Activated CD4-positive, alpha-beta memory T cell treated with anti-CD3 and anti-CD28 coated beads for 36 hours (primary cell): ENCODE measurements around the gene PRSS1. TPM values are rescaled to one million over a fixed set of nuclear protein-coding genes. Genes with fewer than 3 reads are reported as not detected.

Experiments used
- CTCF ChIA-PET: fragments of 350-600 bp; sonication (Branson Sonifier 250); formaldehyde crosslinking; loops from one replicate; lab custom pipeline; 2021; ENCODE audit warnings: antibody characterized with exemption, inconsistent platforms; lab: Charles Lee
- POLR2A ChIA-PET: fragments of 350-600 bp; sonication (Branson Sonifier 250); formaldehyde crosslinking; loops from one replicate; lab custom pipeline; 2021; ENCODE audit warnings: antibody characterized with exemption; lab: Charles Lee
- DNase-seq: peaks from one replicate; pipeline ENCODE4 v3.0.0-alpha.2; 2020
- H3K27ac Mint-ChIP-seq: one replicate; pipeline ENCODE4 v1.8.0; 2021; ENCODE audit warnings: mixed read lengths
- H3K27me3 Mint-ChIP-seq: one replicate; pipeline ENCODE4 v1.8.0; 2021; ENCODE audit warnings: mixed read lengths
- H3K36me3 Mint-ChIP-seq: one replicate; pipeline ENCODE4 v1.8.0; 2021; ENCODE audit warnings: mixed read lengths
- H3K4me1 Mint-ChIP-seq: one replicate; pipeline ENCODE4 v1.8.0; 2021; ENCODE audit warnings: low read depth, mixed read lengths
- H3K4me3 Mint-ChIP-seq: one replicate; pipeline ENCODE4 v1.8.0; 2021; ENCODE audit warnings: mild to moderate bottlenecking, mixed read lengths
- H3K9me3 Mint-ChIP-seq: one replicate; pipeline ENCODE4 v1.8.0; 2021; ENCODE audit warnings: mixed read lengths
- intact Hi-C: fragments of 100-400 bp; cut with micrococcal nuclease; formaldehyde crosslinking; loops from one replicate; pipeline ENCODE4 v1.15.1; 2023
- total RNA-seq, 2 experiments: library from RNA; stranded (reverse); gene quantifications; one replicate each; pipeline ENCODE4 v1.2.3, GENCODE V29; 2021

Gene PRSS1
- total RNA-seq, 2 experiments from 2014 or later, result not detected

- Mint-ChIP-seq H3K4me1 (peaks cover 32% of the 10 kb centered on the region), H3K4me3 (peak overlapping the region; percentile 92), H3K27ac (peak overlapping the region; percentile 100), H3K27me3 (no peaks in the 10 kb centered on the region), H3K9me3 (no peaks in the 10 kb centered on the region), H3K36me3 (peaks cover 69% of the 10 kb centered on the region)
- POLR2A ChIA-PET, result interaction anchor here (0.7 to 17.9 kb wide), 5 partner anchors 8 to 491 kb away, joined by 3 to 517 read pairs (median 3); no protein-coding TSS in a partner anchor
- DNase-seq, result peak; percentile 26
- intact Hi-C loops, result loop anchor here (1.0 kb wide), 1 partner anchor 8 kb away; no protein-coding TSS in a partner anchor
- CTCF ChIA-PET, result interaction anchor here (0.7 to 20.0 kb wide), 2 partner anchors 20 to 182 kb away, joined by 3 to 390 read pairs; no protein-coding TSS in a partner anchor
Observed at GRCh38 chr7:142790056-142790455, 40.8 kb downstream of the PRSS1 start.

DNA sequence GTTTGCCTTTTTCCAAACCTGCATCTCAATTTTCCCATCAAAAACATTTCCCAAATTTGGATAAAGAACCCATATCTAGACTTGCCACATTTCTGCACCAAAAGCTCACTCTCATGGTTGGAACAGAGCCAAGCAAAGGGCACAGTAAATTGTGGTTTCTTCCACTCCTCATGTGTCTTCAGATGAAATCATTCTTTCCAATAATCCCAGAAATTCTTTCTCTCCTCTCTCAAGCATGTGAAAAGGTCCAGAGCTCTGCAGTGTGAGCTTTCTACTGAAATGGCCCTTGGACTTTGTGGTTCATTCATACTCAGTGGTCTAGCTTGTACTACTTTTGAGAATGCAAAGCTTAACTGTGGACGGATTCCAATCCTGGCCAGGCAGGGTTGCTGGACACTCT lies 41.3 kb downstream of the PRSS1 start:
- POLR2A ChIA-PET, result interaction anchor here (1.0 to 17.9 kb wide), 3 partner anchors 7 to 171 kb away, joined by 3 to 517 read pairs (median 195); no protein-coding TSS in a partner anchor
- H3K27me3 Mint-ChIP-seq, result no peaks in the 10 kb centered on the region
- peak overlapping the region; percentile 100 for H3K27ac Mint-ChIP-seq
- no peak for DNase-seq
- H3K9me3 Mint-ChIP-seq, result no peaks in the 10 kb centered on the region
- peaks cover 35% of the 10 kb centered on the region for H3K4me1 Mint-ChIP-seq
- CTCF ChIA-PET, result interaction anchor here (0.7 to 20.0 kb wide), 2 partner anchors 20 to 182 kb away, joined by 3 to 390 read pairs; no protein-coding TSS in a partner anchor
- H3K36me3 Mint-ChIP-seq, result peaks cover 71% of the 10 kb centered on the region
- peak overlapping the region; percentile 92 for H3K4me3 Mint-ChIP-seq
- intact Hi-C loops, result loop anchor here (1.0 kb wide), 1 partner anchor 8 kb away; no protein-coding TSS in a partner anchor

DNA sequence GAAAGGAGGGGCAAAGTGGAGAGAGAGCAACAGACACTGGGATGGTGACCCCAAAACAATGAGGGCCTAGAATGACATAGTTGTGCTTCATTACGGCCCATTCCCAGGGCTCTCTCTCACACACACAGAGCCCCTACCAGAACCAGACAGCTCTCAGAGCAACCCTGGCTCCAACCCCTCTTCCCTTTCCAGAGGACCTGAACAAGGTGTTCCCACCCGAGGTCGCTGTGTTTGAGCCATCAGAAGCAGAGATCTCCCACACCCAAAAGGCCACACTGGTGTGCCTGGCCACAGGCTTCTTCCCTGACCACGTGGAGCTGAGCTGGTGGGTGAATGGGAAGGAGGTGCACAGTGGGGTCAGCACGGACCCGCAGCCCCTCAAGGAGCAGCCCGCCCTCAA lies 42.2 kb downstream of the PRSS1 start:
- peak; percentile 11 for DNase-seq
- ChIA-PET CTCF (interaction anchor here (20.0 kb wide), 1 partner anchor 19 kb away, joined by 390 read pairs; no protein-coding TSS in a partner anchor), POLR2A (interaction anchor here (17.9 kb wide), 1 partner anchor 17 kb away, joined by 517 read pairs; no protein-coding TSS in a partner anchor)
- peaks cover 78% of the 10 kb centered on the region for H3K36me3 Mint-ChIP-seq
- no peaks in the 10 kb centered on the region for H3K9me3 Mint-ChIP-seq
- H3K4me3 Mint-ChIP-seq, result peak overlapping the region; percentile 100
- H3K27me3 Mint-ChIP-seq, result no peaks in the 10 kb centered on the region
- peak overlapping the region; percentile 100 for H3K27ac Mint-ChIP-seq
- H3K4me1 Mint-ChIP-seq, result peaks cover 36% of the 10 kb centered on the region
- intact Hi-C loops, result no loop called here

GRCh38 chr7:142792129-142792528 lies 42.9 kb downstream of the PRSS1 start:
- Mint-ChIP-seq H3K4me1 (peaks cover 36% of the 10 kb centered on the region), H3K4me3 (peak overlapping the region; percentile 100), H3K9me3 (no peaks in the 10 kb centered on the region)

DNA sequence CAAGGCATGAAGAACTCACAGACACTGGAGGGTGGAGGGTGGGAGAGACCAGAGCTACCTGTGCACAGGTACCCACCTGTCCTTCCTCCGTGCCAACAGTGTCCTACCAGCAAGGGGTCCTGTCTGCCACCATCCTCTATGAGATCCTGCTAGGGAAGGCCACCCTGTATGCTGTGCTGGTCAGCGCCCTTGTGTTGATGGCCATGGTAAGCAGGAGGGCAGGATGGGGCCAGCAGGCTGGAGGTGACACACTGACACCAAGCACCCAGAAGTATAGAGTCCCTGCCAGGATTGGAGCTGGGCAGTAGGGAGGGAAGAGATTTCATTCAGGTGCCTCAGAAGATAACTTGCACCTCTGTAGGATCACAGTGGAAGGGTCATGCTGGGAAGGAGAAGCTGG lies 43.3 kb downstream of the PRSS1 start:
- no peak for DNase-seq
- POLR2A ChIA-PET, result interaction anchor here (17.9 kb wide), 1 partner anchor 16 kb away, joined by 517 read pairs; no protein-coding TSS in a partner anchor
- Mint-ChIP-seq H3K36me3 (peaks cover 79% of the 10 kb centered on the region), H3K9me3 (no peaks in the 10 kb centered on the region), H3K27ac (peak overlapping the region; percentile 100), H3K4me1 (peaks cover 36% of the 10 kb centered on the region), H3K4me3 (peak overlapping the region; percentile 100), H3K27me3 (no peaks in the 10 kb centered on the region)
- CTCF ChIA-PET, result interaction anchor here (0.7 to 20.0 kb wide), 2 partner anchors 9 to 18 kb away, joined by 3 to 390 read pairs; no protein-coding TSS in a partner anchor
- intact Hi-C loops, result no loop called here

More at GRCh38 chr7:142792129-142792528, 42.9 kb downstream of the PRSS1 start:
- Mint-ChIP-seq H3K36me3 (peaks cover 79% of the 10 kb centered on the region), H3K27ac (peak overlapping the region; percentile 100), H3K27me3 (no peaks in the 10 kb centered on the region)
- ChIA-PET POLR2A (interaction anchor here (17.9 kb wide), 1 partner anchor 16 kb away, joined by 517 read pairs; no protein-coding TSS in a partner anchor), CTCF (interaction anchor here (20.0 kb wide), 1 partner anchor 18 kb away, joined by 390 read pairs; no protein-coding TSS in a partner anchor)
- no peak for DNase-seq
- intact Hi-C loops, result no loop called here

GRCh38 chr7:142793156-142793555 lies 43.9 kb downstream of the PRSS1 start:
- ChIA-PET CTCF (interaction anchor here (0.7 to 20.0 kb wide), 2 partner anchors 10 to 17 kb away, joined by 3 to 390 read pairs; no protein-coding TSS in a partner anchor), POLR2A (interaction anchor here (17.9 kb wide), 1 partner anchor 15 kb away, joined by 517 read pairs; no protein-coding TSS in a partner anchor)
- no peaks in the 10 kb centered on the region for H3K27me3 Mint-ChIP-seq
- H3K36me3 Mint-ChIP-seq, result peaks cover 79% of the 10 kb centered on the region
- DNase-seq, result no peak
- H3K9me3 Mint-ChIP-seq, result no peaks in the 10 kb centered on the region
- intact Hi-C loops, result no loop called here
- peak overlapping the region; percentile 100 for H3K27ac Mint-ChIP-seq
- peak overlapping the region; percentile 100 for H3K4me3 Mint-ChIP-seq
- peaks cover 36% of the 10 kb centered on the region for H3K4me1 Mint-ChIP-seq

- H3K4me1 Mint-ChIP-seq, result peaks cover 52% of the 10 kb centered on the region
- H3K27ac Mint-ChIP-seq, result peak overlapping the region; percentile 100
- peak; percentile 78 for DNase-seq
- ChIA-PET CTCF (interaction anchor here (20.0 kb wide), 1 partner anchor 15 kb away, joined by 390 read pairs; no protein-coding TSS in a partner anchor), POLR2A (interaction anchor here (7.9 to 17.9 kb wide), 2 partner anchors 9 to 13 kb away, joined by 195 to 517 read pairs; no protein-coding TSS in a partner anchor)
- H3K36me3 Mint-ChIP-seq, result peaks cover 79% of the 10 kb centered on the region
- no peaks in the 10 kb centered on the region for H3K9me3 Mint-ChIP-seq
- no peaks in the 10 kb centered on the region for H3K27me3 Mint-ChIP-seq
- intact Hi-C loops, result loop anchor here (2.0 kb wide), 1 partner anchor 13 kb away; no protein-coding TSS in a partner anchor
- peak overlapping the region; percentile 100 for H3K4me3 Mint-ChIP-seq
Observed at GRCh38 chr7:142795339-142795863, 46.1 kb downstream of the PRSS1 start.

- no peaks in the 10 kb centered on the region for H3K27me3 Mint-ChIP-seq
- no peaks in the 10 kb centered on the region for H3K9me3 Mint-ChIP-seq
- intact Hi-C loops, result no loop called here
- ChIA-PET CTCF (interaction anchor here (3.5 to 20.0 kb wide), 3 partner anchors 8 to 14 kb away, joined by 17 to 390 read pairs (median 17); no protein-coding TSS in a partner anchor), POLR2A (interaction anchor here (0.6 to 17.9 kb wide), 6 partner anchors 9 to 267 kb away, joined by 3 to 517 read pairs (median 10); no protein-coding TSS in a partner anchor)
- peak overlapping the region; percentile 100 for H3K4me3 Mint-ChIP-seq
- H3K4me1 Mint-ChIP-seq, result peaks cover 59% of the 10 kb centered on the region
- no peak for DNase-seq
- peak overlapping the region; percentile 100 for H3K27ac Mint-ChIP-seq
- peaks cover 80% of the 10 kb centered on the region for H3K36me3 Mint-ChIP-seq
Observed at GRCh38 chr7:142796001-142796500, 46.8 kb downstream of the PRSS1 start.

- CTCF ChIA-PET, result interaction anchor here (3.5 to 20.0 kb wide), 3 partner anchors 8 to 14 kb away, joined by 17 to 390 read pairs (median 17); no protein-coding TSS in a partner anchor
- no peak for DNase-seq
- intact Hi-C loops, result no loop called here
- no peaks in the 10 kb centered on the region for H3K9me3 Mint-ChIP-seq
- H3K4me1 Mint-ChIP-seq, result peaks cover 62% of the 10 kb centered on the region
- H3K36me3 Mint-ChIP-seq, result peaks cover 81% of the 10 kb centered on the region
- POLR2A ChIA-PET, result interaction anchor here (0.6 to 17.9 kb wide), 12 partner anchors 10 to 496 kb away, joined by 3 to 517 read pairs (median 6); no protein-coding TSS in a partner anchor
- peak overlapping the region; percentile 100 for H3K4me3 Mint-ChIP-seq
- H3K27ac Mint-ChIP-seq, result peak overlapping the region; percentile 100
- no peaks in the 10 kb centered on the region for H3K27me3 Mint-ChIP-seq
Observed at GRCh38 chr7:142796501-142797390, 47.5 kb downstream of the PRSS1 start.

DNA sequence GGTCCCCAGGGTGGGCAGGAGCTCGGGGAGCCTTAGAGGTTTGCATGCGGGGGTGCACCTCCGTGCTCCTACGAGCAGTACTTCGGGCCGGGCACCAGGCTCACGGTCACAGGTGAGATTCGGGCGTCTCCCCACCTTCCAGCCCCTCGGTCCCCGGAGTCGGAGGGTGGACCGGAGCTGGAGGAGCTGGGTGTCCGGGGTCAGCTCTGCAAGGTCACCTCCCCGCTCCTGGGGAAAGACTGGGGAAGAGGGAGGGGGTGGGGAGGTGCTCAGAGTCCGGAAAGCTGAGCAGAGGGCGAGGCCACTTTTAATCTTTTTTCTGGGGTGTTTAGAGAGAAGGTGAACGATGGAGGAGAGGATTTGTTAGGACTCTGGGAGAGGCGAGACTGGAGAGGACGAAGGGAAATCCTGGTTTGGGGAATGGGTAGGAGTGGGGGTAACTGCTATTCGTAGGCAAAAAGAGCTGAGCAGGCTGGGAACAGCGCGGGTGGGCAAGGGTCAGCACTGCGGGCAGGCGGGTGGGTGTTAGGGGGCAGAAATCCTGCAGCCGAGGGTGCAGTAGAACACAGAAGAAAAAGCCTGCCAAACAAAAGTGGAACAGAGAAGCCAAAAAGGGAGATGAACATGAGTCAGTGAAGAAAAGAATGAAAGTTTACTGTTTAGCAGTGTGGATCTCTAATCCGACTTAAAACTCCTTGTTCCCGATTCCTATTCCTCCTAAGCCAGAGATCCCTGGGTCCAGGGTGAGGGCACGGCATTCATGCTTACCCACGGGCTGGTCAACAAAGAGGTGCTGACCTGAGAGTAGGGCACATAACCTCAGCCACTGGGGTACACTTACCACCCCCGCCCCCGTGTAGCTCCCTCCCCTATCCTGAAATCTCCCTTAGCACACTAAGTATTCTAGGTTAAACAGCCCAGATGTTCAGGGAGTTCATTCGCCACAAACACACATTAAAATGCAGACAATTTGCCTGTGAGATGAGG lies 48.4 kb downstream of the PRSS1 start:
- intact Hi-C loops, result loop anchor here (1.0 kb wide), 2 partner anchors 7 to 12 kb away; no protein-coding TSS in a partner anchor
- no peaks in the 10 kb centered on the region for H3K27me3 Mint-ChIP-seq
- no peaks in the 10 kb centered on the region for H3K9me3 Mint-ChIP-seq
- ChIA-PET CTCF (interaction anchor here (1.1 to 20.0 kb wide), 5 partner anchors 9 to 263 kb away, joined by 3 to 390 read pairs (median 17); no protein-coding TSS in a partner anchor), POLR2A (interaction anchor here (1.0 to 17.9 kb wide), 14 partner anchors 11 to 497 kb away, joined by 3 to 517 read pairs (median 6); no protein-coding TSS in a partner anchor)
- peak; percentile 53 for DNase-seq
- H3K4me3 Mint-ChIP-seq, result peak overlapping the region; percentile 100
- H3K36me3 Mint-ChIP-seq, result peaks cover 81% of the 10 kb centered on the region
- H3K4me1 Mint-ChIP-seq, result peaks cover 65% of the 10 kb centered on the region
- H3K27ac Mint-ChIP-seq, result peak overlapping the region; percentile 100
